ENCODE results near the gene CD82. TPM values are rescaled to one million over a fixed set of nuclear protein-coding genes. Genes with fewer than 3 reads are reported as not detected.

The CD82 gene
- total RNA-seq, 3 donors from 2014 or later (not counting 1 experiment from before 2014, with no cell fraction given) = 11.6 to 42.1 (median 13.0) TPM

DNA sequence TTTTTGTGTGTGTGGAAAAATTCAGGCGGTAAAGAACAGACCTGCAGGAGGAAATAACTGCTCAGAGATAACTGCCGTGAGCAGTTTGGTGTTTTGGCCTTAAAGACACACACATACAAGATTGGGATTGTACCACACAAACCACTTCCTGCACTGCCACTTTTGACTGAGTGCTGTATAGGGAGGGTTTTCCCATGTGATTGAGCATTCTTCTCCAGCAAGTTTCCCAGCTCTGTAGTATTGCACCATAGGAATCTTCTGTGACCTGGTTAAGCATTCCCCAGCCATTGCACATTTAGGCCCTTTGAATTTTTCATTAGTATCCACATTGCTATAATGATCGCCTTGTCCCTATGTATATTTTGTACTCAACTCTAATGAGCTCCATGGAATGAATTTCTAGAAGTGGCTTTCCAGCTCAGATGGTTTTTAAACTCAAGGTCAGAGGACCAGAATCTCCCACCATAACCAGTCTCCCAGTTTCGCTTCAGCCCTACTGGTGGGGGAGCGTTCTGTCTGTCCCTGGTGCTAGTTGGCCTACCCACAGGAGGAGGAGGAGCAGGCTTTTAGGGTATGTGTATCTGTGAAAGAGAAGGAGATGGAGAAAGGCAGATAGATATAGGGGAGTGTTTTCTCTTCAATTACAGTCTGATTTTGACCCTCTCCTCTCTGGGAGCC lies 9.3 kb downstream of the CD82 start:
- TF ChIP-seq, protein P1, sequence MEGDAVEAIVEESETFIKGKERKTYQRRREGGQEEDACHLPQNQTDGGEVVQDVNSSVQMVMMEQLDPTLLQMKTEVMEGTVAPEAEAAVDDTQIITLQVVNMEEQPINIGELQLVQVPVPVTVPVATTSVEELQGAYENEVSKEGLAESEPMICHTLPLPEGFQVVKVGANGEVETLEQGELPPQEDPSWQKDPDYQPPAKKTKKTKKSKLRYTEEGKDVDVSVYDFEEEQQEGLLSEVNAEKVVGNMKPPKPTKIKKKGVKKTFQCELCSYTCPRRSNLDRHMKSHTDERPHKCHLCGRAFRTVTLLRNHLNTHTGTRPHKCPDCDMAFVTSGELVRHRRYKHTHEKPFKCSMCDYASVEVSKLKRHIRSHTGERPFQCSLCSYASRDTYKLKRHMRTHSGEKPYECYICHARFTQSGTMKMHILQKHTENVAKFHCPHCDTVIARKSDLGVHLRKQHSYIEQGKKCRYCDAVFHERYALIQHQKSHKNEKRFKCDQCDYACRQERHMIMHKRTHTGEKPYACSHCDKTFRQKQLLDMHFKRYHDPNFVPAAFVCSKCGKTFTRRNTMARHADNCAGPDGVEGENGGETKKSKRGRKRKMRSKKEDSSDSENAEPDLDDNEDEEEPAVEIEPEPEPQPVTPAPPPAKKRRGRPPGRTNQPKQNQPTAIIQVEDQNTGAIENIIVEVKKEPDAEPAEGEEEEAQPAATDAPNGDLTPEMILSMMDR (IDR thresholded peaks at IDR 0.05) = no peak
- no peaks in the 10 kb centered on the region for H3K36me3 Mint-ChIP-seq
- no peaks in the 10 kb centered on the region for H3K27me3 ChIP-seq (ENCODE audit: control insufficient read depth, insufficient read depth, low read length)
- H3K27me3 Mint-ChIP-seq (ENCODE audit: low read depth in 2 of 2) = no peaks in the 10 kb centered on the region
- 54% methylated on average over 2 of the region's 5 CpGs for WGBS (ENCODE audit: insufficient coverage)
- no peak overlapping the region for H3K4me3 ChIP-seq (ENCODE audit: low read length)
- H3K27ac ChIP-seq (ENCODE audit: low read length) = peak overlapping the region; percentile 44
- ATAC-seq (peak; percentile 60 to 76 (median 62)), DNase-seq (peak in 1 of 2 donors; percentile 75)
- peaks cover 73% of the 10 kb centered on the region for H3K4me1 ChIP-seq (ENCODE audit: control insufficient read depth, insufficient read depth, low read length)
- H3K9me3 Mint-ChIP-seq = no peaks in the 10 kb centered on the region
- intact Hi-C loops (cut with micrococcal nuclease) = no loop called here
- peaks cover 30 to 39% of the 10 kb centered on the region in 2 donors for H3K4me1 Mint-ChIP-seq
- H3K9me3 ChIP-seq (ENCODE audit: control insufficient read depth, insufficient read depth, low read length) = no peaks in the 10 kb centered on the region
- no peaks in the 10 kb centered on the region for H3K36me3 ChIP-seq (ENCODE audit: control insufficient read depth, insufficient read depth, low read length)
- H3K4me3 Mint-ChIP-seq = peak overlapping the region; percentile 61
- H3K27ac Mint-ChIP-seq = peak overlapping the region; percentile 78 to 80

DNA sequence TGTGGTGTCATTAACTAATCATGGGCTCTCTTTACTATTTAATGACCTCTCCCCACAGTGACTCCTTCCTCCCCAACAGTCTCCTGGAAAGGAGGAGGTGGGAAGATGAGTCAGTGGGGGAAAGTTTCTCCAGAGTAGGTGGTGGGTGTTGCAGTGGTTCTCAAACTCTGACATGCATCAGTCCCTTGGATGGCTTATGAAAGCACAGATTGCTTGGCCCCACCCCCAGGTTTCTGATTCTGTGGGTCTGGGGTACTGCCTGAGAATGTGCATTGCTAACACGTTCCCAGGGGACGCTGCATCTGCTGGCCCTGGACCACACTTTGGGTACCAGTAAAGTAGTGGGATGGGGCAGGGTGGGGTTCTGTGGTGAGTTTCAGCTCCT lies 9.8 kb downstream of the CD82 start:
- no peaks in the 10 kb centered on the region for H3K27me3 ChIP-seq (ENCODE audit: control insufficient read depth, insufficient read depth, low read length)

DNA sequence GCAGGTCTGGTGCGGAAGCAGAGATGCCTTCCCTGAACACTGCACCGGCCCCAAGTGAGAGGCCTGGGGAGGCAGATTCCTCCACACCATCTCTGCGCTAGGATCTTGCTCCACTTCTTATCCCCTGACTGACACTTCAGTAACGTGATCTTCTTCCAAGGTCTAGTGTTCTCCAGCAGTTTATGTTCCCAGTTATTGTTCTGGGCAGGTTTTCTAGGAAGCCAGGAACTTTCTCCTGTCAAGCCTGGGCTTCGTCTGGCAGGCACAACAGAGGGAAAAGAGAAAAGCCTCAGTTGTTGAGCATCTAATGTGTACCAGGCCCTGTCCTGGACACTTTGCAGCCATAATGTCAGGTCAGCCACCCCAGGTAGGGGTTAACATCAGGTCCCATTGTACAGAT lies 10.5 kb downstream of the CD82 start:
- Histone ChIP-seq H3K9me3 (ENCODE audit: control insufficient read depth, insufficient read depth, low read length) (no peaks in the 10 kb centered on the region), H3K27ac (ENCODE audit: low read length) (no peak overlapping the region), H3K27me3 (ENCODE audit: control insufficient read depth, insufficient read depth, low read length) (no peaks in the 10 kb centered on the region), H3K4me3 (ENCODE audit: low read length) (no peak overlapping the region), H3K4me1 (ENCODE audit: control insufficient read depth, insufficient read depth, low read length) (peaks cover 61% of the 10 kb centered on the region), H3K36me3 (ENCODE audit: control insufficient read depth, insufficient read depth, low read length) (no peaks in the 10 kb centered on the region)
- ATAC-seq (no peak), DNase-seq (no peak)
- intact Hi-C loops (cut with micrococcal nuclease) = no loop called here
- Mint-ChIP-seq H3K9me3 (no peaks in the 10 kb centered on the region), H3K36me3 (no peaks in the 10 kb centered on the region), H3K4me3 (no peak overlapping the region), H3K27me3 (ENCODE audit: low read depth in 2 of 2) (no peaks in the 10 kb centered on the region), H3K4me1 (peaks cover 24 to 32% of the 10 kb centered on the region in 2 donors), H3K27ac (peak overlapping the region in 1 of 2 donors; percentile 22)
- TF ChIP-seq, protein P1 (IDR thresholded peaks at IDR 0.05) = no peak
- WGBS (ENCODE audit: insufficient coverage) = 96% methylated on average over 5 of the region's 5 CpGs

More for the DNA sequence above, 9.8 kb downstream of the CD82 start:
- no peaks in the 10 kb centered on the region for H3K9me3 ChIP-seq (ENCODE audit: control insufficient read depth, insufficient read depth, low read length)
- no peaks in the 10 kb centered on the region for H3K36me3 ChIP-seq (ENCODE audit: control insufficient read depth, insufficient read depth, low read length)
- 62% methylated on average over 2 of the region's 2 CpGs for WGBS (ENCODE audit: insufficient coverage)
- no peak overlapping the region for H3K4me3 ChIP-seq (ENCODE audit: low read length)
- Mint-ChIP-seq H3K27ac (peak overlapping the region; percentile 78 to 80), H3K9me3 (no peaks in the 10 kb centered on the region), H3K36me3 (no peaks in the 10 kb centered on the region), H3K4me3 (peak overlapping the region; percentile 61), H3K27me3 (ENCODE audit: low read depth in 2 of 2) (no peaks in the 10 kb centered on the region), H3K4me1 (peaks cover 26 to 34% of the 10 kb centered on the region in 2 donors)
- ATAC-seq = peak in 1 of 3 donors; percentile 11
- intact Hi-C loops (cut with micrococcal nuclease) = no loop called here
- DNase-seq = no peak
- peaks cover 68% of the 10 kb centered on the region for H3K4me1 ChIP-seq (ENCODE audit: control insufficient read depth, insufficient read depth, low read length)
- TF ChIP-seq, protein P1 (IDR thresholded peaks at IDR 0.05) = no peak
- no peak overlapping the region for H3K27ac ChIP-seq (ENCODE audit: low read length)

DNA sequence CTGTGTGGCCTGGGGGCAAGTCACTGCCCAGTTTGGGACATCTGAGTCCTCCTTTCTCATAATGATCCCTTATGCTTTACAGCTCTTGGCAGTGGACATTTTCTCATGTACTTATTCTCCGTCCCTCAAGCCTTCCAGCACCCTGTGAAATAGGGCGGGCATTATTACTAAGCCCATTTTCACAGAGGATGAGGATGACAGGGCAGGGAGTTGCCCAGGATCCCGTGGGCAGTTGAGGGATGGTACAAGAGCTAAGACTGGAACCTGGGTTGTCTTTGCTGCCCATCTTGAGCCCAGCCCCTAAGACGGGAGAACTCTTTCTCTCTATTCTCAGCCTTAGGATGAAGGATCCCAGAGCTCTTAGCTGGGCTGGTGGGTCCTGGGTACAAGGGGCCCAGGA lies 11.2 kb downstream of the CD82 start:
- Mint-ChIP-seq H3K36me3 (no peaks in the 10 kb centered on the region), H3K4me3 (no peak overlapping the region), H3K27ac (no peak overlapping the region), H3K4me1 (peaks cover 24 to 32% of the 10 kb centered on the region in 2 donors), H3K27me3 (ENCODE audit: low read depth in 2 of 2) (no peaks in the 10 kb centered on the region), H3K9me3 (no peaks in the 10 kb centered on the region)
- no peaks in the 10 kb centered on the region for H3K36me3 ChIP-seq (ENCODE audit: control insufficient read depth, insufficient read depth, low read length)
- intact Hi-C loops (cut with micrococcal nuclease) = no loop called here
- TF ChIP-seq, protein P1 (IDR thresholded peaks at IDR 0.05) = no peak
- H3K27me3 ChIP-seq (ENCODE audit: control insufficient read depth, insufficient read depth, low read length) = no peaks in the 10 kb centered on the region
- 92% methylated on average over 4 of the region's 4 CpGs for WGBS (ENCODE audit: insufficient coverage)
- ATAC-seq (no peak), DNase-seq (no peak)
- H3K27ac ChIP-seq (ENCODE audit: low read length) = no peak overlapping the region
- H3K4me3 ChIP-seq (ENCODE audit: low read length) = no peak overlapping the region
- H3K4me1 ChIP-seq (ENCODE audit: control insufficient read depth, insufficient read depth, low read length) = peaks cover 58% of the 10 kb centered on the region
- no peaks in the 10 kb centered on the region for H3K9me3 ChIP-seq (ENCODE audit: control insufficient read depth, insufficient read depth, low read length)

All from natural killer cell (primary cell).